ENCODE measurements around the gene ZDHHC8.

- no peak for TF ChIP-seq CTCF (IDR thresholded peaks at IDR 0.05)
- no peak for TF ChIP-seq POLR2A (IDR thresholded peaks at IDR 0.05)
- no peak for TF ChIP-seq POLR2AphosphoS5 (IDR thresholded peaks at IDR 0.05)
Observed at GRCh38 chr22:20181194-20181883, 49.7 kb downstream of the ZDHHC8 start.
